ENCODE measurements around the gene SIRT6. TPM values are rescaled to one million over a fixed set of nuclear protein-coding genes. Genes with fewer than 3 reads are reported as not detected.
"Not testable (repeated sequence)": the region's sequence is repeated elsewhere in the genome, so short reads cannot be mapped to it uniquely, and the experiment has no call there.

Gene SIRT6
- total RNA-seq, 1 donor: 14.7 TPM

DNA sequence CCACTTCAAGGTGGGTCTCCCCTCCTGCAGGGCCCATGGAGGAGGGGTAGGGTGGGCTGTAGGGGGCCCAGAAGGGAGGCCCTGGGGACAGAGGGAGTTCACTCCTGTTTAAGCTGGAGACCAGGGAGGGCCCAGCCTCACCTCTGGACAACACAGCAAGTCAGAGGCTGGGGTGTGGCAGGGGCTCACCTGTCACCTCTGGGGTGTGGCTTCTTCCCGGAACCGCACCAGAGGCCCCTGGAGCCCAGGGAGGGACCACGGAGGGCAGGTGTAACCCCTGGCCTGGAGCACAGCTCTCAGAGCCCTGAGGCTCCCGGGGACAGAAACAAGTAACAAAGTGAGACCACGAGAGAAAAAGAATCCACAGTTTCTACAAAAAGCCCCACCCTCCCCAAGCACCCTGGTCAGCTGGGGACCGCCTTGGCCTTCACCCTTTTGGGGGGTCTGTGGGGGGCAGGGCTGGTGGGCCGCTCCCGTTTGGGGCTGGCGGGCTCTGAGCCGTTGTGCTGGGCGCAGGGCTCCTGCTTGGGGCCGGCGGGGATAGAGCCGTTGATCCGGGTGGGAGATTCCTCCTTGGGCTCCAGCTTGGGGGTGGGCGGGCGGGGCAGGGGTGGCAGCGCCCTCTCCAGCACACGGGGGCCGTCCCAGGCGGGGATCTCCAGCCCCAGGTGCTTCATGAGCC lies 8.0 kb downstream of the SIRT6 start:
- no peak for DNase-seq (ENCODE audit: low read depth)
- H3K4me3 ChIP-seq (ENCODE audit: low read depth, low read length): no peak overlapping the region
- TF ChIP-seq CTCF (IDR thresholded peaks at IDR 0.05; ENCODE audit: insufficient read depth, low read length): no peak

DNA sequence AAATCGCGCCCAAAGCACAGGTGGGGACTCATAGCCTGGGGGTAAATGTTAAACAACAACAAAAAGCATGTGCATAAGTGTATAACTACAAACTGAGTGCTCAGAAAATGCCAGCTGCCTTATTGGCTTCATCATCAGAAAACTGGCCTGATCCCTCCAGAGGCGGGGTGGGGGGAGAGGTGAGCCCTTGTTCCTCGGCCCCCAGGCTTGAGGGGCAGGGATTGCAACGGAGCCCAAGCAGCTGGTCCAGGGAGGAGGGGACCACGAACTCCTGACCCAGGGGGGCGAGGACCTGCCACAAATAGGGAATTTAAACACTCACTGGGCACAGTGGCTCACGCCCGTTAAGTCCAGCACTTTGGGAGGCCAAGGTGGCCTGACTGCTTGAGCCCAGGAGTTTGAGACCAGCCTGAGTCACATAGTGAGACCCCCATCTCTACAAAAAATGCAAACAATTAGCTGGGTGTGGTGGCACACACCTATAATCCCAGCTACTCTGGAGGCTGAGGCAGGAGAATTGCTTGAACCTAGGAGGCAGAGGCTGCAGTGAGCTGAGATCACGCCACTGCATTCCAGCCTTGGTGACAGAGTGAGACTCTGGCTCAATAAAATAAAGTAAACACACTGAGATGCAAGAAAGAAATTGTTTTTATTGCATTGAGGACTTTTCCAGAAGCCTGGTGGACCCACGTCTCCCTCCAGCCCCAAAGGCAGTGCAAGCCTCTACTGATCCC lies 8.7 kb downstream of the SIRT6 start:
- DNase-seq (ENCODE audit: low read depth): no peak
- TF ChIP-seq CTCF (IDR thresholded peaks at IDR 0.05; ENCODE audit: insufficient read depth, low read length): no peak
- no peak overlapping the region for H3K4me3 ChIP-seq (ENCODE audit: low read depth, low read length)

GRCh38 chr19:4172861-4173473 lies 9.4 kb downstream of the SIRT6 start:
- no peak overlapping the region for H3K4me3 ChIP-seq (ENCODE audit: low read depth, low read length)
- peak; percentile 22 for DNase-seq (ENCODE audit: low read depth)
- no peak for TF ChIP-seq CTCF (IDR thresholded peaks at IDR 0.05; ENCODE audit: insufficient read depth, low read length)

DNA sequence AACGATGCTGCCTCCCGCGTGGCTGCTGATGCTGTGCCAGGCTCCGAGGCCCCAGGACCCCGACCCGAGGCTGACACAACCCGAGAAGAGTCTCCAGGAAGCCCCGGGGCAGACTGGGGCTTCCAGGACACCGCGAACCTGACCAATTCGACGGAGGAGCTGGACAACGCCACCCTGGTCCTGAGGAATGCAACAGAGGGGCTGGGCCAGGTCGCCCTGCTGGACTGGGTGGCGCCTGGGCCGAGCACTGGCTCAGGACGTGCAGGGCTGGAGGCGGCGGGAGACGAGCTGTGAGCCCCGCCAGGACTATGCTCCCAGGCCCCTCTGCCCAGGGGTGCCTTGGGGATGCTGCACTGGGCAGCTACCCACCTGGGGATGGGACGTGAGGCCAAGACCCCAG lies 10.7 kb downstream of the SIRT6 start:
- TF ChIP-seq CTCF (IDR thresholded peaks at IDR 0.05; ENCODE audit: insufficient read depth, low read length): no peak
- no peak for DNase-seq (ENCODE audit: low read depth)
- no peak overlapping the region for H3K4me3 ChIP-seq (ENCODE audit: low read depth, low read length)

DNA sequence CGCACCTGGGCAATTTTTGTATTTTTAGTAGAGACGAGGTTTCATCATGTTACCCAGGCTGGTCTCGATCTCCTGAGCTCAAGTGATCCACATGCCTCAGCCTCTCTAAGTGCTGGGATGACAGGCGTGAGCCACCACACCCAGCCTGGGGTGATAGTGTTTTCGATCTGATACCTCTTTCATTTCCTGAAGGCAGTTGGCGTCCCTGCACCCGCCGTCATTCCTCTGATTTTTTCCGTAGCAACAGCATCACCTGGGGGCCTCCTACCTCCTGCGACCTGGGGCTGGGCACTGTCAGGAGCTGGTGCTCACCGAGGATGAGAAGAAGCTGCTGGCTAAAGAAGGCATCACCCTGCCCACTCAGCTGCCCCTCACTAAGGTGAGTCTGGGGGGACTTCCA lies 18.1 kb downstream of the SIRT6 start:
- no peak overlapping the region for H3K4me3 ChIP-seq (ENCODE audit: low read depth, low read length)
- no peak for DNase-seq (ENCODE audit: low read depth)
- no peak for TF ChIP-seq CTCF (IDR thresholded peaks at IDR 0.05; ENCODE audit: insufficient read depth, low read length)

DNA sequence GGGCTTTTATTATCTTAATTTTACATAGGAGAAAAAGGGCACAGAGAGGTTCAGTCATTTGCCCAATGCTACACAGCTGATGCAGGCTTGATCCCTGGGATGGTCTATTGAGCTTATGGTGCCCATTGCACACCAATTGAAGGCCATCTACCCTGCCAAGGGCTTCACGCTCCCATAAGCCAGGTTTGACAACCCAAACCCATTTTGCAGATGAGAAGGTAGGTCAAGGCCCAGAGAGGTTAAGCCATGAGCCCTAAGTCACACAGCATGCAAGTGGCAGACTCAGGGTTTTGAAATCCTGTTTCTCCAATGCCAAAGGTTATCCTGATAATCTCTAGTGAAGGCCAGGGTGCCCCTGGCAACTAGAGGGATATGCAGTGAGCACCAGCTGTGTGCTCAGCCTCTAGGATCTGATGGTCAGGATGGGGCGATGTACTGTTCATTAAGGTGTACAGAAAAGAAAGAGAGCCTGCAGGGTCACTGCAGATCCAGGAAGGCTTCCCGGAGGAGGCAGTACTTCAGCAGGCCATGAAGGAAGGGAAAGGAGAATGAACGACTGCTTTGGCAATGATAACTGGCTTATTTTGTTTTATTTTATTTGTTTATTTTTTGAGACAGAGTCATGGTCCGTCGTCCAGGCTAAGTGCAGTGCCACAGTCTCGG lies 20.8 kb downstream of the SIRT6 start:
- no peak for TF ChIP-seq CTCF (IDR thresholded peaks at IDR 0.05; ENCODE audit: insufficient read depth, low read length)
- no peak for DNase-seq (ENCODE audit: low read depth)

GRCh38 chr19:4157971-4158370 lies 24.4 kb downstream of the SIRT6 start:
- not testable (repeated sequence) for H3K4me3 ChIP-seq (ENCODE audit: low read depth, low read length); DNase-seq (ENCODE audit: low read depth)

More for the DNA sequence above, 20.8 kb downstream of the SIRT6 start:
- no peak overlapping the region for H3K4me3 ChIP-seq (ENCODE audit: low read depth, low read length)
